GM23338 (cell line): ENCODE measurements around the gene EIF4E. TPM values are rescaled to one million over a fixed set of nuclear protein-coding genes. Genes with fewer than 3 reads are reported as not detected.

Experiments
- ATAC-seq: fragments of 200-7000 bp; cut with Tn5 transposase; 3 replicates; pipeline ENCODE4 v1.9.1; 2020
- DNase-seq: peaks from one replicate; pipeline ENCODE4 v3.0.0-alpha.2; 2015; ENCODE audit warnings: low spot score
- H2AFZ ChIP-seq: fragments of 200-600 bp; sonication (generic); 2 replicates; pipeline ENCODE4 v1.8.0; 2016; ENCODE audit warnings: antibody characterized with exemption, mild to moderate bottlenecking, moderate library complexity
- H3F3A ChIP-seq: fragments of 200-600 bp; sonication (generic); replicated peaks from 2 replicates; pipeline ENCODE4 v1.8.0; 2017; ENCODE audit warnings: antibody characterized with exemption, mixed run types, low read depth
- H3K27ac ChIP-seq: fragments of 200-600 bp; sonication (generic); 2 replicates; pipeline ENCODE4 v1.6.1; 2016; ENCODE audit warnings: low read depth
- H3K27me3 ChIP-seq: fragments of 200-600 bp; sonication (generic); 2 replicates; pipeline ENCODE4 v1.8.0; 2016; ENCODE audit warnings: mild to moderate bottlenecking, mixed run types, moderate library complexity; ENCODE audit not compliant: insufficient read depth
- H3K36me3 ChIP-seq: fragments of 200-600 bp; sonication (generic); 2 replicates; pipeline ENCODE4 v1.8.0; 2016; ENCODE audit warnings: mild to moderate bottlenecking; ENCODE audit not compliant: insufficient read depth
- H3K4me1 ChIP-seq: fragments of 200-600 bp; sonication (generic); 2 replicates; pipeline ENCODE4 v1.8.0; 2016; ENCODE audit warnings: mild to moderate bottlenecking, moderate library complexity; ENCODE audit not compliant: insufficient read depth
- H3K4me2 ChIP-seq: fragments of 200-600 bp; sonication (generic); 2 replicates; pipeline ENCODE4 v1.7.1; 2017; ENCODE audit warnings: mixed run types
- H3K4me3 ChIP-seq: fragments of 200-600 bp; sonication (generic); 2 replicates; pipeline ENCODE4 v1.6.1; 2016; ENCODE audit warnings: mixed run types
- H3K79me2 ChIP-seq: fragments of 200-600 bp; sonication (generic); replicated peaks from 2 replicates; pipeline ENCODE4 v1.8.0; 2017; ENCODE audit warnings: mild to moderate bottlenecking; ENCODE audit not compliant: insufficient read depth
- H3K9me2 ChIP-seq: fragments of 200-600 bp; sonication (generic); 2 replicates; pipeline ENCODE4 v1.8.0; 2017; ENCODE audit not compliant: insufficient read depth
- H4K20me1 ChIP-seq: fragments of 200-600 bp; sonication (generic); replicated peaks from 2 replicates; pipeline ENCODE4 v1.8.0; 2017; ENCODE audit warnings: mild to moderate bottlenecking; ENCODE audit not compliant: insufficient read depth
- H3K27ac Mint-ChIP-seq: 2 replicates; pipeline ENCODE4 v1.8.0; 2020; ENCODE audit warnings: inconsistent platforms, mild to moderate bottlenecking, moderate library complexity, mixed read lengths
- H3K27me3 Mint-ChIP-seq: 3 replicates; pipeline ENCODE4 v1.8.0; 2022; ENCODE audit warnings: low read depth, mild to moderate bottlenecking, moderate library complexity, mixed read lengths, inconsistent platforms; ENCODE audit not compliant: insufficient read depth, poor library complexity
- H3K36me3 Mint-ChIP-seq: 3 replicates; pipeline ENCODE4 v1.8.0; 2021; ENCODE audit warnings: low read depth, mild to moderate bottlenecking, inconsistent platforms, moderate library complexity, mixed read lengths
- H3K4me1 Mint-ChIP-seq: 3 replicates; pipeline ENCODE4 v1.8.0; 2020; ENCODE audit warnings: mild to moderate bottlenecking, inconsistent platforms, mixed read lengths
- H3K4me3 Mint-ChIP-seq: 3 replicates; pipeline ENCODE4 v1.8.0; 2021; ENCODE audit warnings: moderate library complexity, mild to moderate bottlenecking, inconsistent platforms, mixed read lengths
- H3K9me3 Mint-ChIP-seq: 3 replicates; pipeline ENCODE4 v1.8.0; 2020; ENCODE audit warnings: moderate library complexity, mild to moderate bottlenecking, inconsistent platforms, mixed read lengths
- CTCF ChIP-seq, 2 experiments: fragments of 200-600 bp in 1 of 2; sonication (generic) in 1 of 2; conservative IDR thresholded peaks; 2 replicates each; pipeline versions ENCODE4 v1.5.1 to v1.6.1; 2016 to 2017; ENCODE audit warnings: antibody characterized with exemption in 2 of 2, low read depth in 2 of 2, mild to moderate bottlenecking in 2 of 2, moderate library complexity in 1 of 2
- EZH2phosphoT487 ChIP-seq: fragments of 200-600 bp; sonication (generic); IDR thresholded peaks from one replicate; pipeline ENCODE4 v1.8.1; 2018; ENCODE audit warnings: antibody characterized with exemption; ENCODE audit not compliant: unreplicated experiment
- NANOG ChIP-seq: IDR thresholded peaks from 2 replicates; pipeline ENCODE4 v1.6.1; 2016; ENCODE audit warnings: antibody characterized with exemption, borderline replicate concordance
- POLR2AphosphoS5 ChIP-seq: IDR thresholded peaks from 2 replicates; pipeline ENCODE4 v1.6.1; 2016; ENCODE audit warnings: antibody characterized with exemption, low read depth
- ZNF331 ChIP-seq: fragments of 250-450 bp; sonication (Bioruptor Pico); IDR thresholded peaks from 2 replicates; pipeline ENCODE4 v1.5.0; 2020; ENCODE audit warnings: low read depth, mild to moderate bottlenecking, moderate library complexity
- polyA plus RNA-seq: library from polyadenylated mRNA; unstranded; fragments of >200 nt; fragmentation: Nextera tagmentation; extraction: Ambion mirVana; gene quantifications from 2 replicates; pipeline ENCODE4 v1.2.1, GENCODE V29; 2016
- total RNA-seq: library from RNA; depleted of rRNA; stranded (reverse); fragments of >200 nt; shearing (Covaris generic); gene quantifications from 2 replicates; pipeline ENCODE4 v1.2.3, GENCODE V29; 2014
- TF ChIP-seq, protein P1 (sequence below): IDR thresholded peaks from 2 replicates; pipeline ENCODE4 v1.6.1; 2016; ENCODE audit warnings: antibody characterized with exemption
- TF ChIP-seq, protein P2 (sequence below): IDR thresholded peaks from one replicate; pipeline ENCODE4 v1.6.1; 2018; ENCODE audit warnings: antibody characterized with exemption; ENCODE audit not compliant: unreplicated experiment

The EIF4E gene
- total and polyA plus RNA-seq, 2 experiments from 2014 or later = 113 to 351 TPM

DNA sequence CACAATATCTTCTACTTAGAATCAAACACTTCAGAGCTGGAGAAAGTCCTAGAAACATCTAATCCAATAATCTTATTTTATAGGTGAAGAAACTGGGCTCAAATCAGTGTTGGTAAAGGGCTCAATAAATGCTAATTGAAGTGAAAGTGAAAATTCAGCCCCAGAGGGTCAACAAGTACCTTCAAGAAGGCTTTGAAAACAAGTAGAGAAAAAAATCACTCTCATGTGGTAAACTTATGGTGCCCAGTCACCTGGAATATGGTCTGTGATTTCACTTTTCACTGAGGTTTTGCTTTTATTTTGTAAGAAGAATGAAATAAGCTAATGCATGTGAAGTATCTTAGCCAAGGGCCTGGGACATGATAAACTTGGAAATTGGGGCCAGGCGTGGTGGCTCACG, 29.1 kb upstream of the EIF4E start:
- Histone ChIP-seq H4K20me1 (no peaks in the 10 kb centered on the region), H3K27me3 (no peaks in the 10 kb centered on the region), H2AFZ (peak overlapping the region; percentile 43; the same call in 1 of the 2 replicates), H3K9me2 (no peaks in the 10 kb centered on the region), H3K4me3 (no peak overlapping the region), H3K4me1 (no peaks in the 10 kb centered on the region), H3K4me2 (no peak overlapping the region), H3F3A (no peaks in the 10 kb centered on the region), H3K79me2 (no peaks in the 10 kb centered on the region), H3K36me3 (no peaks in the 10 kb centered on the region), H3K27ac (no peak overlapping the region)
- Mint-ChIP-seq H3K27ac (no peak overlapping the region), H3K9me3 (peaks cover 3% of the 10 kb centered on the region; the same call in 1 of the 3 replicates), H3K4me1 (no peaks in the 10 kb centered on the region), H3K36me3 (no peaks in the 10 kb centered on the region), H3K27me3 (peaks cover 3% of the 10 kb centered on the region), H3K4me3 (no peak overlapping the region)
- TF ChIP-seq CTCF (conservative IDR thresholded peaks at IDR 0.05; ENCODE audit: low read depth in 2 of 2) (no peak), EZH2phosphoT487 (no peak), NANOG (no peak)
- DNase-seq (no peak), ATAC-seq (no peak)

DNA sequence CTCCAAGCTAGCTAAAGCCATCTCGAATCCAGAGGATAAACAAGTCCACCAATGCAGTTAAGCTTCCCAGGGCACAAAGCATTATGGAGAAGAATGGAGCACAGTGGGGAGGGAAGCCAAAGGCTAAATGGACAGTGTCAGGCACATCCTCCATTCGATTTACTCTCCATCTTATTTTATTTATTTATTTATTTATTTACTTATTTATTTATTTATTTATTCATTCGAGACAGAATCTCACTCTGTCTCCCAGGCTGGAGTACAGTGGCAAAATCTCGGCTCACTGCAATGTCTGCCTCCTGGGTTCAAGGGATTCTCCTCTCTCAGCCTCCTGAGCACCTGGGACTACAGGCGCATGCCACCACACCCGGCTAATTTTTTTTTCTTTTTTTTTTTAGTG, 26.3 kb upstream of the EIF4E start:
- Histone ChIP-seq H4K20me1 (no peaks in the 10 kb centered on the region), H3K4me3 (no peak overlapping the region), H3K79me2 (no peaks in the 10 kb centered on the region), H3K4me2 (no peak overlapping the region), H3K27me3 (no peaks in the 10 kb centered on the region), H3K4me1 (no peaks in the 10 kb centered on the region), H3K36me3 (no peaks in the 10 kb centered on the region), H2AFZ (no peak overlapping the region), H3F3A (no peaks in the 10 kb centered on the region), H3K27ac (no peak overlapping the region), H3K9me2 (no peaks in the 10 kb centered on the region)
- no peaks in the 10 kb centered on the region for H3K36me3 Mint-ChIP-seq
- ATAC-seq (no peak), DNase-seq (no peak)
- no peak overlapping the region for H3K4me3 Mint-ChIP-seq
- H3K4me1 Mint-ChIP-seq = no peaks in the 10 kb centered on the region
- H3K27me3 Mint-ChIP-seq = peaks cover 2% of the 10 kb centered on the region
- H3K9me3 Mint-ChIP-seq = peaks cover 3% of the 10 kb centered on the region; the same call in 1 of the 3 replicates
- no peak overlapping the region for H3K27ac Mint-ChIP-seq
- no peak for TF ChIP-seq NANOG
- TF ChIP-seq POLR2AphosphoS5 = no peak
- TF ChIP-seq ZNF331 (CRISPR knock-in tag) = no peak
- TF ChIP-seq, protein P1, sequence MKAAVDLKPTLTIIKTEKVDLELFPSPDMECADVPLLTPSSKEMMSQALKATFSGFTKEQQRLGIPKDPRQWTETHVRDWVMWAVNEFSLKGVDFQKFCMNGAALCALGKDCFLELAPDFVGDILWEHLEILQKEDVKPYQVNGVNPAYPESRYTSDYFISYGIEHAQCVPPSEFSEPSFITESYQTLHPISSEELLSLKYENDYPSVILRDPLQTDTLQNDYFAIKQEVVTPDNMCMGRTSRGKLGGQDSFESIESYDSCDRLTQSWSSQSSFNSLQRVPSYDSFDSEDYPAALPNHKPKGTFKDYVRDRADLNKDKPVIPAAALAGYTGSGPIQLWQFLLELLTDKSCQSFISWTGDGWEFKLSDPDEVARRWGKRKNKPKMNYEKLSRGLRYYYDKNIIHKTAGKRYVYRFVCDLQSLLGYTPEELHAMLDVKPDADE = no peak
- TF ChIP-seq, protein P2, sequence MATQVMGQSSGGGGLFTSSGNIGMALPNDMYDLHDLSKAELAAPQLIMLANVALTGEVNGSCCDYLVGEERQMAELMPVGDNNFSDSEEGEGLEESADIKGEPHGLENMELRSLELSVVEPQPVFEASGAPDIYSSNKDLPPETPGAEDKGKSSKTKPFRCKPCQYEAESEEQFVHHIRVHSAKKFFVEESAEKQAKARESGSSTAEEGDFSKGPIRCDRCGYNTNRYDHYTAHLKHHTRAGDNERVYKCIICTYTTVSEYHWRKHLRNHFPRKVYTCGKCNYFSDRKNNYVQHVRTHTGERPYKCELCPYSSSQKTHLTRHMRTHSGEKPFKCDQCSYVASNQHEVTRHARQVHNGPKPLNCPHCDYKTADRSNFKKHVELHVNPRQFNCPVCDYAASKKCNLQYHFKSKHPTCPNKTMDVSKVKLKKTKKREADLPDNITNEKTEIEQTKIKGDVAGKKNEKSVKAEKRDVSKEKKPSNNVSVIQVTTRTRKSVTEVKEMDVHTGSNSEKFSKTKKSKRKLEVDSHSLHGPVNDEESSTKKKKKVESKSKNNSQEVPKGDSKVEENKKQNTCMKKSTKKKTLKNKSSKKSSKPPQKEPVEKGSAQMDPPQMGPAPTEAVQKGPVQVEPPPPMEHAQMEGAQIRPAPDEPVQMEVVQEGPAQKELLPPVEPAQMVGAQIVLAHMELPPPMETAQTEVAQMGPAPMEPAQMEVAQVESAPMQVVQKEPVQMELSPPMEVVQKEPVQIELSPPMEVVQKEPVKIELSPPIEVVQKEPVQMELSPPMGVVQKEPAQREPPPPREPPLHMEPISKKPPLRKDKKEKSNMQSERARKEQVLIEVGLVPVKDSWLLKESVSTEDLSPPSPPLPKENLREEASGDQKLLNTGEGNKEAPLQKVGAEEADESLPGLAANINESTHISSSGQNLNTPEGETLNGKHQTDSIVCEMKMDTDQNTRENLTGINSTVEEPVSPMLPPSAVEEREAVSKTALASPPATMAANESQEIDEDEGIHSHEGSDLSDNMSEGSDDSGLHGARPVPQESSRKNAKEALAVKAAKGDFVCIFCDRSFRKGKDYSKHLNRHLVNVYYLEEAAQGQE = no peak
- TF ChIP-seq CTCF (conservative IDR thresholded peaks at IDR 0.05; ENCODE audit: low read depth in 2 of 2) = no peak
